Cardiac fibroblast (primary cell): Measurements from ENCODE around the gene YPEL2.
A peak's percentile ranks its signal among the peaks of the same experiment; 100 is the strongest.
"Not testable (repeated sequence)": the region's sequence is repeated elsewhere in the genome, so short reads cannot be mapped to it uniquely, and the experiment has no call there.

Source experiments
- DNase-seq, 2 donors: peaks; one replicate each; pipeline versions ENCODE4 v3.0.0 to v3.0.0-alpha.2; 2010; ENCODE audit warnings: low read depth in 2 of 2
- H3K4me3 ChIP-seq, 2 donors: replicated peaks in 1 of 2; 1 replicate in 1 of 2; 2 replicates in 1 of 2; pipeline ENCODE4 v1.5.1; 2011; ENCODE audit warnings: low read depth in 2 of 2, low read length in 2 of 2, mild to moderate bottlenecking in 2 of 2, moderate library complexity in 1 of 2
- TF ChIP-seq, protein P1 (sequence below): IDR thresholded peaks from one replicate; pipeline ENCODE4 v1.5.1; 2011; ENCODE audit warnings: low read depth, mild to moderate bottlenecking, low read length, inconsistent platforms

The YPEL2 gene, protein sequence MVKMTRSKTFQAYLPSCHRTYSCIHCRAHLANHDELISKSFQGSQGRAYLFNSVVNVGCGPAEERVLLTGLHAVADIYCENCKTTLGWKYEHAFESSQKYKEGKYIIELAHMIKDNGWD

DNA sequence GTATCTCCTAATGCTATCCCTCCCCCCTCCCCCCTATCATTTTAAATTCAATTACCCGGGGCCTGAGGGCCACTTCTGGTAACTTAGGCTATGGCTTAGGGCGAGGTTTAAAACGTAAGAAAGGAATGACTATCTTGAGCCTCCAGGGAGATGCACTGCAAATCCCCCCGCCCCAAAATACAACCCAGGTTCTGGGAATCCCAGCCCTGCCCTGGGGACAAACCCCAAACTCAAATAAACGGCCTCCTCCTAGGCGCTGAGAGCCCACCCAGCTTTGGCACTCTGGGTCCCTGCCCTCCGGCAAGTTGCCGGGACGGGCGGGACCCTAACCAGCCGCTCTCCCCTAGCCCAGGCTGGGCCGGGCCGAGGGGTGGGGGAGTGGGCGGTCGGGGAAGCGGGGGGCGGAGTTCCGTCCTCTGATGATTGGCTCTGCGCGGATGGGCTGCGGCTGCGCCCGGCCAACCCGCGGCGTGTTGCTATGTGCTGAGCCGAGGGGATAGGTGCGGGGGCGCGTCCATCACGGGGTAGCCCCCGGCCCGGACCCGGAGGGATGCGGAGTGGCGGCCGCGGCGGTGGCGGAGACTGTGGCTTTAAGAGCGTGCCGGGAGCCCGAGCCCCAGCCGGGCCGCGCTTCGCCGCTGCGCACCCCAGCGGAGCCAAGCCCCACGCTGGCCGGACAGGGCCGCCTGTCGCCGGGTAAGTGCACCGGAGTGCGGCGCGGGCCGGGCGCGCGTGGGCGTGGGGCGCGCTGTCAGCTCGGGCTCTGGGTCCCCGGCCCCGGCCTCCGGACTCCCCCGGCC, at the start of gene YPEL2:
Gene YPEL2 (plus strand): TSS at position 527 of the 800 bp plus-strand sequence. CDS start 21,755 bp downstream, outside the sequence.
- DNase-seq: peak; percentile 92 to 98
- TF ChIP-seq, protein P1, sequence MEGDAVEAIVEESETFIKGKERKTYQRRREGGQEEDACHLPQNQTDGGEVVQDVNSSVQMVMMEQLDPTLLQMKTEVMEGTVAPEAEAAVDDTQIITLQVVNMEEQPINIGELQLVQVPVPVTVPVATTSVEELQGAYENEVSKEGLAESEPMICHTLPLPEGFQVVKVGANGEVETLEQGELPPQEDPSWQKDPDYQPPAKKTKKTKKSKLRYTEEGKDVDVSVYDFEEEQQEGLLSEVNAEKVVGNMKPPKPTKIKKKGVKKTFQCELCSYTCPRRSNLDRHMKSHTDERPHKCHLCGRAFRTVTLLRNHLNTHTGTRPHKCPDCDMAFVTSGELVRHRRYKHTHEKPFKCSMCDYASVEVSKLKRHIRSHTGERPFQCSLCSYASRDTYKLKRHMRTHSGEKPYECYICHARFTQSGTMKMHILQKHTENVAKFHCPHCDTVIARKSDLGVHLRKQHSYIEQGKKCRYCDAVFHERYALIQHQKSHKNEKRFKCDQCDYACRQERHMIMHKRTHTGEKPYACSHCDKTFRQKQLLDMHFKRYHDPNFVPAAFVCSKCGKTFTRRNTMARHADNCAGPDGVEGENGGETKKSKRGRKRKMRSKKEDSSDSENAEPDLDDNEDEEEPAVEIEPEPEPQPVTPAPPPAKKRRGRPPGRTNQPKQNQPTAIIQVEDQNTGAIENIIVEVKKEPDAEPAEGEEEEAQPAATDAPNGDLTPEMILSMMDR: no peak
- H3K4me3 ChIP-seq: peak within 1 kb of the TSS; percentile 91 to 96

DNA sequence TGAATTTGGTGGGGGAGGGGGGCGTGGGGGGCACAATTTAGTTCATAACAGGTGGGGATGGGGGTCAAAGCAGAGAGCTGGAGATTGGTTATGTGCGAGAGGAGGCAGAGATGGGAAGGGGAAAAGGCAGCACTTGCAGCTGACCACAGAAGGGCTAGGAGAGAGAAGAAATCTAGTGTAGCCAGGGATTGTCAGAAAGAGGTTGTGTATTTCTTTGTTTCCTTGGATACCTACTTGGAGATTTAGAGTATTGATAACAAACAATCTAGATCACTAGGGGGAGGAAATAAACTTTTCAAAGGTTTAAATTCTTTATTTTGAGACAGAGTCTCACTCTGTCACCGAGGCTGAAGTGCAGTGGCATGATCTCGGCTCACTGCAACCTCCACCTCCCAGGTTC, 47.1 kb upstream of the YPEL2 start:
- no peak overlapping the region for H3K4me3 ChIP-seq
- DNase-seq: no peak
- TF ChIP-seq, protein P1: no peak

DNA sequence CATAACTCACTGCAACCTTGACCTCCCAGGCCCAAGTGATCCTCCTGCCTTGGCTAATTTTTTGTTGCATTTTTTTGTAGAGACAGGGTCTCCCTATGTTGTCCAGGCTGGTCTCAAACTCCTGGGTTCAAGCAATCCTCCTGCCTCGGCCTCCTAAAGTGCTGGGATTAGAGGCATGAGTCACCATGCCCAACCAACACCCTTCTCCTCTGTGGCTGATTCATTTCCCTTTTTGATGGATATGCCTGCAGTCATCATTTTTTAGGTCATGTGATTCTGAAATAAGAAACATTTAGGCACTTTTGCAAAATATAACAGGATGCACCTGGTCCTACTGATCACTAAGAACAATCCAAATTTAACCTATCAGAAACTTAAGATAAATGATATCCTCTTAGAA, 44.0 kb upstream of the YPEL2 start:
- peak; percentile 14 to 55 for DNase-seq
- TF ChIP-seq, protein P1: no peak

DNA sequence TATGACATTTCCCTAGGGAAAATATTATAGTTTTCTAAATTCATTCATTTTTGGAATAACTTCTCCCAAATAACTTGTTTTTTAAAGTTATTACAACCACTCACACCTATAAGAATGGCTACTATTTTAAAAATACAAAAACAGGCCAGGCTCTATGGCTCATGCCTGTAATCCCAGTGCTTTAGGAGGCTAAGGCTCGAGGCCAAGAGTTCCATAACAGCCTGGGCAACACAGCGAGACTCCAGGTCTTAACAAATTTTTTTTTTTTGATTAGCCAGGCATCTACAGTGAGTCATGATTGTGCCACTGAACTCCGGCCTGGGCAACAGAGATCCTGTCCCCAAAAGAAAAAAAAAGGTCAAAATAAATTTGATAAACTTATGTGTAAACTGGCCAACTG, 43.6 kb upstream of the YPEL2 start:
- peak; percentile 5 to 13 for DNase-seq
- TF ChIP-seq, protein P1: no peak
- H3K4me3 ChIP-seq: no peak overlapping the region

More for the DNA sequence above, 44.0 kb upstream of the YPEL2 start:
- H3K4me3 ChIP-seq: no peak overlapping the region

DNA sequence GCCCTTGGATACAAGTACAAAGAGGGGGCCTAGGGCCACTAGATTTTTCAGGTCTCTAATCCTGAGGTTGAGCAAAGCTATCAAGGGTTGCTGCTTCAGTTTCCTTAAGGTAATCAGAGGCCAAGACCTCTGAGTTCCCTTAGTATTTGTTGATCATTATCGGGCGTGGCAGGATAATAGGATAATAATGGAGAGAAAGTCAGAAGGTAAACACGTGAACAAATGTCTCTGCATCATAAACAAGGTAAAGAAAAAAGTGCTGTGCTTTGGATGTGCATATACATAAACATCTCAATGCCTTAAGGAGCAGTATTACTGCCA, 41.5 kb upstream of the YPEL2 start:
- TF ChIP-seq, protein P1: no peak
- DNase-seq: no peak
- H3K4me3 ChIP-seq: no peak overlapping the region

DNA sequence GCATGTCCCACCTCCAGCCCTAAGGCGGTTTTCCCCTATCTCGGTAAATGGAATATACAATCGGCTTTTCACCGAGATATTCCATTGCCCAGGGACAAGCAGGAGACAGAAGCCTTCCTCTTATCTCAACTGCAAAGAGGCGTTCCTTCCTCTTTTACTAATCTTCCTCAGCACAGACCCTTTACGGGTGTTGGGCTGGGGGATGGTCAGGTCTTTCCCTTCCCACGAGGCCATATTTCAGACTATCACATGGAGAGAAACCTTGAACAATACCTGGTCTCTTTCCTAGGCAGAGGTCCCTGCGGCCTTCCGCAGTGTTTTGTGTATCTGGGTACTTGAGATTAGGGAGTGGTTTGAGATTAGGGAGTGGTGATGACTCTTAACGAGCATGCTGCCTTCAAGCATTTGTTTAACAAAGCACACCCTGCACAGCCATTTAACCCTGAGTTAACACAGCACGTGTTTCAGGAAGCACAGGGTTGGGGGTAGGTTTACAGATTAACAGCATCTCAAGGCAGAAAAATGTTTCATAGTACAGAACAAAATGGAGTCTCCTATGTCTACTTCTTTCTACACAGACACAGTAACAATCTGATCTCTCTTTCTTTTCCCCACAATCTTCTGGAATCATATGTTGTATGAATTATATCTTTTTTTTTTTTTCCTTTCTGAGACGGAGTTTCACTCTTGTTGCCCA, 41.0 kb upstream of the YPEL2 start:
- not testable (repeated sequence) for H3K4me3 ChIP-seq, DNase-seq

DNA sequence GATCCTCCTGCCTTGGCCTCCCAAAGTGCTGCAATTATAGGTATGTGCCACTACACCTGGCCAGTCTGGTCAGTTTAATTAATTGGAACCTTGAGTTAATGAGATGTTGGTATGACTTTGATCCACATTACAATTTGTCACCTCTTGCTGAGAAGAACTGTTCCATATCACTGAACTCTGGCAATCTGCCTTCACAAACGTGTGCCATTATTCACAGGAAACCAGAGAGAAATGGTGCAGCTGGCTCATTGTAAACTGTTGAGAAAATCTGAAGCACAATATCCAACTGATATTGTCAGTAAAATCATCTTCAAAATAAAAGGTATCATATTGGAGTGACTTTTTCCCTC, 39.3 kb upstream of the YPEL2 start:
- TF ChIP-seq, protein P1: no peak
- no peak for DNase-seq
- no peak overlapping the region for H3K4me3 ChIP-seq
